HG02623 (cell line): ENCODE data around the gene OR6N1.

ENCODE experiments used
- ATAC-seq: cut with Tn5 transposase; IDR thresholded peaks from one replicate; pipeline ENCODE4 v1.9.1; 2021; ENCODE audit warnings: moderate library complexity; ENCODE audit not compliant: unreplicated experiment

The OR6N1 gene

GRCh38 chr1:158752155-158752712 is 19.8 kb downstream of the OR6N1 start:
- ATAC-seq = no peak

GRCh38 chr1:158735848-158736247 is 36.1 kb downstream of the OR6N1 start:
- ATAC-seq = no peak

GRCh38 chr1:158732524-158732923 is 39.5 kb downstream of the OR6N1 start:
- no peak for ATAC-seq

- no peak for ATAC-seq
Measured at GRCh38 chr1:158731707-158732106, 40.3 kb downstream of the OR6N1 start.

GRCh38 chr1:158730453-158730852 is 41.5 kb downstream of the OR6N1 start:
- no peak for ATAC-seq

- ATAC-seq = no peak
Measured at GRCh38 chr1:158728510-158729225, 43.3 kb downstream of the OR6N1 start.

- ATAC-seq = no peak
Measured at GRCh38 chr1:158724442-158724841, 47.6 kb downstream of the OR6N1 start.

GRCh38 chr1:158720620-158721019 is 51.4 kb downstream of the OR6N1 start, which contains the start of gene OR6K3:
OR6K3 (minus strand) TSS chr1:158720720; CDS start chr1:158718115, 2,605 bp downstream.
- no peak for ATAC-seq

- no peak for ATAC-seq
Measured at GRCh38 chr1:158719664-158720063, 52.3 kb downstream of the OR6N1 start.

- no peak for ATAC-seq
Measured at GRCh38 chr1:158717344-158717743, 54.7 kb downstream of the OR6N1 start.

- no peak for ATAC-seq
Measured at GRCh38 chr1:158716335-158716734, 55.7 kb downstream of the OR6N1 start.

GRCh38 chr1:158714754-158715153 is 57.2 kb downstream of the OR6N1 start:
- ATAC-seq = no peak
